A549 (cell line): Measurements from ENCODE around the gene DDN. TPM values are rescaled to one million over a fixed set of nuclear protein-coding genes. Genes with fewer than 3 reads are reported as not detected.

Experiments
- ATAC-seq, 2 experiments: fragments of 200-7000 bp in 1 of 2; fragments of >200 bp in 1 of 2; cut with Nextera tagmentation in 1 of 2; cut with Tn5 transposase in 1 of 2; 3 replicates each; pipeline versions ENCODE4 v1.8.0 to v1.9.1; 2018 to 2020; ENCODE audit warnings: mild to moderate bottlenecking in 1 of 2, moderate library complexity in 1 of 2
- CTCF ChIA-PET: fragments of 300-600 bp; sonication (Branson Sonifier 250); formaldehyde crosslinking; extraction: SDS; loops from one replicate; lab custom pipeline; 2021; ENCODE audit warnings: antibody characterized with exemption, inconsistent platforms; lab: Yijun Ruan, JAX
- POLR2A ChIA-PET: fragments of 350-600 bp; formaldehyde crosslinking; extraction: SDS; loops from one replicate; lab custom pipeline; 2021; ENCODE audit warnings: antibody characterized with exemption, inconsistent platforms; lab: Yijun Ruan, JAX
- DNase-seq, 2 experiments: peaks; one replicate each; pipeline versions ENCODE4 v3.0.0 to v3.0.0-alpha.2; 2011 to 2016; ENCODE audit warnings: low read depth in 1 of 2, low spot score in 1 of 2
- FAIRE-seq: peaks from 2 replicates; lab custom pipeline; 2011; peaks lifted over from hg19 to GRCh38; lab: Jason Lieb, UNC
- H3K27ac ChIP-seq, 2 experiments: fragments of >200 bp; sonication (Bioruptor Twin); formaldehyde crosslinking; 3 replicates each; pipeline ENCODE4 v1.5.1; 2016 to 2017
- H3K4me1 ChIP-seq: fragments of >200 bp; sonication (Bioruptor Twin); formaldehyde crosslinking; 3 replicates; pipeline ENCODE4 v1.6.1; 2016
- H3K4me2 ChIP-seq: fragments of >200 bp; sonication (Bioruptor Twin); formaldehyde crosslinking; 3 replicates; pipeline ENCODE4 v1.6.1; 2016
- H3K4me3 ChIP-seq: fragments of >200 bp; sonication (Bioruptor Twin); formaldehyde crosslinking; 3 replicates; pipeline ENCODE4 v1.5.1; 2016
- H3K9me3 ChIP-seq: fragments of >200 bp; sonication (Bioruptor Twin); formaldehyde crosslinking; 3 replicates; pipeline ENCODE4 v1.6.1; 2016
- BCL3 ChIP-seq: fragments of >200 bp; sonication (Bioruptor Twin); formaldehyde crosslinking; IDR thresholded peaks from 3 replicates; pipeline ENCODE4 v1.6.1; 2016
- CBX8 ChIP-seq: fragments of 200-600 bp; sonication (generic); IDR thresholded peaks from 2 replicates; pipeline ENCODE4 v1.6.1; 2016
- CHD2 ChIP-seq: fragments of 150-350 bp; IDR thresholded peaks from 2 replicates; pipeline ENCODE4 v1.6.1; 2014; ENCODE audit warnings: low read length; ENCODE audit not compliant: partially characterized antibody
- CHD4 ChIP-seq: fragments of 200-600 bp; sonication (generic); IDR thresholded peaks from 2 replicates; pipeline ENCODE4 v1.6.1; 2016; ENCODE audit warnings: antibody characterized with exemption, mild to moderate bottlenecking, borderline replicate concordance
- EHF ChIP-seq: fragments of 250-450 bp; sonication (Bioruptor Pico); IDR thresholded peaks from 2 replicates; pipeline ENCODE4 v1.5.0; 2020; ENCODE audit warnings: mild to moderate bottlenecking
- EHMT2 ChIP-seq: fragments of 200-600 bp; sonication (generic); IDR thresholded peaks from 2 replicates; pipeline ENCODE4 v1.6.1; 2016; ENCODE audit warnings: antibody characterized with exemption, low read depth, mild to moderate bottlenecking, moderate library complexity
- ELK1 ChIP-seq: fragments of 150-350 bp; IDR thresholded peaks from 2 replicates; pipeline ENCODE4 v1.6.1; 2014; ENCODE audit warnings: low read depth, mild to moderate bottlenecking, low read length
- FOSB ChIP-seq: fragments of 250-450 bp; sonication (Bioruptor Pico); IDR thresholded peaks from 2 replicates; pipeline ENCODE4 v1.5.0; 2020; ENCODE audit warnings: mild to moderate bottlenecking, moderate library complexity
- HEYL ChIP-seq: fragments of 250-450 bp; sonication (Bioruptor Pico); IDR thresholded peaks from 2 replicates; pipeline ENCODE4 v1.8.0; 2021; ENCODE audit warnings: mild to moderate bottlenecking, moderate library complexity
- HMGXB4 ChIP-seq: fragments of 250-450 bp; sonication (Bioruptor Pico); IDR thresholded peaks from 2 replicates; pipeline ENCODE4 v1.5.0; 2021; ENCODE audit warnings: mild to moderate bottlenecking, moderate library complexity, borderline replicate concordance
- HOXB5 ChIP-seq: fragments of 250-450 bp; sonication (Bioruptor Pico); IDR thresholded peaks from 2 replicates; pipeline ENCODE4 v1.5.0; 2020; ENCODE audit warnings: mild to moderate bottlenecking, moderate library complexity
- MAX ChIP-seq: IDR thresholded peaks from 2 replicates; pipeline ENCODE4 v1.6.1; 2012
- MAZ ChIP-seq: fragments of 150-350 bp; IDR thresholded peaks from 2 replicates; pipeline ENCODE4 v1.6.1; 2014; ENCODE audit warnings: antibody characterized with exemption, low read depth, low read length, borderline replicate concordance
- PHF8 ChIP-seq: fragments of 200-600 bp; sonication (generic); IDR thresholded peaks from 2 replicates; pipeline ENCODE4 v1.6.1; 2016; ENCODE audit warnings: low read depth, mild to moderate bottlenecking, antibody characterized with exemption, moderate library complexity, borderline replicate concordance
- POLR2AphosphoS2 ChIP-seq: conservative IDR thresholded peaks from 2 replicates; pipeline ENCODE4 v1.6.1; 2012; ENCODE audit warnings: low read length, improper control_type of control experiment, inconsistent platforms
- RCOR1 ChIP-seq: fragments of 150-350 bp; IDR thresholded peaks from 2 replicates; pipeline ENCODE4 v1.6.1; 2014; ENCODE audit warnings: antibody characterized with exemption, low read length, low read depth
- SMC3 ChIP-seq: fragments of >200 bp; sonication (Bioruptor Twin); formaldehyde crosslinking; IDR thresholded peaks from 3 replicates; pipeline ENCODE4 v1.6.1; 2018; ENCODE audit warnings: inconsistent platforms
- ZC3H11A ChIP-seq: fragments of 450-650 bp; IDR thresholded peaks from 2 replicates; pipeline ENCODE4 v1.6.1; 2014; ENCODE audit warnings: antibody characterized with exemption, mild to moderate bottlenecking
- ZFP36 ChIP-seq: fragments of 450-650 bp; IDR thresholded peaks from 2 replicates; pipeline ENCODE4 v1.6.1; 2014; ENCODE audit warnings: borderline replicate concordance; ENCODE audit not compliant: partially characterized antibody
- ZNF302 ChIP-seq: fragments of 250-450 bp; sonication (Bioruptor Pico); IDR thresholded peaks from 2 replicates; pipeline ENCODE4 v1.9.0; 2021; ENCODE audit warnings: inconsistent platforms, mild to moderate bottlenecking, moderate library complexity
- ZSCAN20 ChIP-seq: fragments of 250-450 bp; sonication (Bioruptor Pico); IDR thresholded peaks from 2 replicates; pipeline ENCODE4 v1.8.0; 2022; ENCODE audit warnings: mild to moderate bottlenecking, moderate library complexity
- WGBS: methylation state at CpG from one replicate; pipeline ENCODE4 v1.1.6; 2017; ENCODE audit errors: missing lambda C conversion rate; 5-methylcytosine and 5-hydroxymethylcytosine counted together
- polyA plus RNA-seq, 4 experiments: library from polyadenylated mRNA; depleted of rRNA in 3 of 4; stranded (reverse); fragments of >200 nt; fragmentation: RNase III in 1 of 4; extraction: RNeasy Plus Mini Kit Qiagen cat#74134 plus additional on column Dnase treatment in 1 of 4; gene quantifications; 2 replicates in 3 of 4; 3 replicates in 1 of 4; pipeline ENCODE4 v1.2.3, GENCODE V29; 2011 to 2017

DDN gene
- polyA plus RNA-seq, 2 of the 4 experiments (the other 2 are of a cell fraction) = 0.12 to 0.50 TPM

- TF ChIP-seq ZC3H11A = no peak
- TF ChIP-seq CBX8 = no peak
- no peak for TF ChIP-seq CHD2
- no peak for TF ChIP-seq MAZ
- no peak for TF ChIP-seq ZFP36
- no peak for TF ChIP-seq HEYL (CRISPR knock-in tag)
- TF ChIP-seq BCL3 = no peak
- TF ChIP-seq POLR2AphosphoS2 = no peak
- no peak for TF ChIP-seq HOXB5 (CRISPR knock-in tag)
- no peak for TF ChIP-seq HMGXB4 (CRISPR knock-in tag)
- no peak for TF ChIP-seq EHMT2
- no peak for TF ChIP-seq PHF8
- TF ChIP-seq, all 56 proteins: peak for 0
- Histone ChIP-seq H3K9me3 (no peaks in the 10 kb centered on the region), H3K27ac (no peak overlapping the region), H3K4me1 (peaks cover 15% of the 10 kb centered on the region), H3K4me2 (no peak overlapping the region), H3K4me3 (no peak overlapping the region)
- peak in 1 of 2 experiments; percentile 16; a peak in 1 of 6 replicates for ATAC-seq
- ChIA-PET POLR2A (no interaction called here), CTCF (interaction anchor here (0.5 to 77.5 kb wide), 8 partner anchors 10 to 138 kb away, joined by 3 to 2584 read pairs (median 4); partner anchors contain the start of genes ARF3, FKBP11, WNT1 and WNT10B)
- FAIRE-seq = no peak
- DNase-seq = no peak
- WGBS = 81% methylated on average over 3 of the region's 3 CpGs
Measured at GRCh38 chr12:49010092-49010668, 11.0 kb upstream of the DDN start.

GRCh38 chr12:49008943-49009342 lies 9.8 kb upstream of the DDN start:
- Histone ChIP-seq H3K4me3 (no peak overlapping the region), H3K9me3 (no peaks in the 10 kb centered on the region), H3K4me1 (peaks cover 15% of the 10 kb centered on the region), H3K27ac (no peak overlapping the region), H3K4me2 (peak overlapping the region; percentile 35)
- 52% methylated on average over 1 of the region's 1 CpG for WGBS
- ChIA-PET CTCF (interaction anchor here (0.8 to 77.5 kb wide), 4 partner anchors 9 to 80 kb away, joined by 3 to 2584 read pairs (median 10); partner anchors contain the start of genes ARF3, FKBP11, WNT1 and WNT10B), POLR2A (no interaction called here)
- no peak for DNase-seq
- ATAC-seq = peak in 1 of 2 experiments; percentile 56; a peak in 3 of 6 replicates
- TF ChIP-seq RCOR1 (no peak), CBX8 (no peak), SMC3 (no peak), EHF (CRISPR knock-in tag) (no peak), MAX (no peak), FOSB (CRISPR knock-in tag) (no peak), CHD4 (no peak), ZNF302 (CRISPR knock-in tag) (no peak), ZSCAN20 (CRISPR knock-in tag) (no peak), HOXB5 (CRISPR knock-in tag) (no peak), ELK1 (no peak)
- FAIRE-seq = no peak
